GM19193 (cell line): ENCODE results near the gene TMEM45B.

Experiments
- POLR2A ChIP-seq: IDR thresholded peaks from 4 replicates; pipeline ENCODE4 v1.6.1; 2011; ENCODE audit not compliant: insufficient read depth, insufficient read length; ENCODE audit errors: extremely low read depth

Gene TMEM45B

DNA sequence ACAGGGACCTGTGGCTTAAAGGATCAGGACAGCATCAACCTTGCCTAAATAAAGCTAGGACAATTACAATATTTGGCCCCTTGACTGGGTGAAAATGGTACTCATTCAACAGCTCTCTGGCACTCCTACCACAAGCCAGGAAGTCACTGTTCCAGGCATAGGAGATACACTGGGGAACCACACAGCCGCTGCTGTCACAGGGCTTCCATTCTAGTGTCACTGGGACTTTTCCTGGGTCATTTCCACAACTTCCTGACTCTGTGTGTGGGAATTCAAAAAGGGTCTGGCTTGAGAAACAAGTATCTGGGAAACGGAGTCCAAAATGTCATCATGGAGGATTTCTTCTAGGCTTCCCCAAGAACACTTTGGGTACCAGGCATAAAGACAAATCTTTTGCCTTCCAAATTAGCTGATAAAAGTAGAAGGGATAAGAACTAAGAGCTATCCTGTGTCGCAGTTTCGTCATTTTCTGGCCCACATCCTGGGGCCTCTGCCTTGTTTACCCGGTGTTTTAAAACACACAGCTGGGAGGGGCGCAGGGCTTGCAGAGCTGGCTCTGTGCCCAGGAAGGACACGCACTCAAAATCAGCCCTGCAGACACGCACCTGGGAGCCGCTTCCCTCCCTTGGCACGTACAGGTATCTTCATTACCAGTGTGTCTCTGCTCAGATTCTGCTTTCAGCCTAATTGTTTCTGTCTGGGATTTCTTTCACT, 38.0 kb downstream of the TMEM45B start:
- no peak for TF ChIP-seq POLR2A

DNA sequence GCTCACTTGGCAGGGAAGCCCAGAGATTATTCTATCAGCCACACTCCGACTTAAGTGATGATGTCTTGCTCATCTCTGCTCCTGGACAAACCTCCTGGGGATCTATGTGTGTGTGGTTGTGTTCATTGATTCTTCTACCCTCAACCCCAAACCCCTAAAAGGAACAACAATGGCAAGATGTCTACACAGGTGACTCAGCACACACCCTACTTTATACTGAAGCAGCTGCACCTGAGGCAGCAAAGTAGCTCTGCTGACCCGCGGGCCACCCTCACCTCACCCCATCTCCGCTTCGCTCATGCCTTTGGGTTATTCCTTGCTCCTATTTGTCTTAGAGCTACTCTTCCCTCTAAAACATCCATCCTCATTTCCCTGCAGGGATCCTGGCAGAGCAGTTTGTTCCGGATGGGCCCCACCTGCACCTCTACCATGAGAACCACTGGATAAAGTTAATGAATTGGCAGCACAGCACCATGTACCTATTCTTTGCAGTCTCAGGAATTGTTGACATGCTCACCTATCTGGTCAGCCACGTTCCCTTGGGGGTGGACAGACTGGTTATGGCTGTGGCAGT, 38.7 kb downstream of the TMEM45B start:
- TF ChIP-seq POLR2A = no peak

DNA sequence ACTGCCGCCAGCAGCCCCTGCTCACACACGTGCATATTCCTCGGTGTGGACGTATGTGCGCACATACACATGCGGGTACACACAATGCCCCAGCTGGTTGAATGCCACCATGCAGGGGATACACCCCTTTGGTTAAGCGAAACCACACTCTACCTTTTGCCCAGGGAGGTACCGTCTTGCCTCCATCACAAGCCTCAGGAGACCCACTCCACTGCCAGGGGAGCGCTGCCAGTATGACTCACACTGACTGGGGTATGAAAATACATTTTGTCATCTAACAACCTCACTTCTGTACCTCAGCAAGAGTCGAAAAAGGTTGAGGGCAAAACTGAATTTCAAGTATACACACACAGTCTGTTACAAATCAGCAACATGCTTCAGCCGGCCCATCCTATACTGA, 39.4 kb downstream of the TMEM45B start:
- no peak for TF ChIP-seq POLR2A

DNA sequence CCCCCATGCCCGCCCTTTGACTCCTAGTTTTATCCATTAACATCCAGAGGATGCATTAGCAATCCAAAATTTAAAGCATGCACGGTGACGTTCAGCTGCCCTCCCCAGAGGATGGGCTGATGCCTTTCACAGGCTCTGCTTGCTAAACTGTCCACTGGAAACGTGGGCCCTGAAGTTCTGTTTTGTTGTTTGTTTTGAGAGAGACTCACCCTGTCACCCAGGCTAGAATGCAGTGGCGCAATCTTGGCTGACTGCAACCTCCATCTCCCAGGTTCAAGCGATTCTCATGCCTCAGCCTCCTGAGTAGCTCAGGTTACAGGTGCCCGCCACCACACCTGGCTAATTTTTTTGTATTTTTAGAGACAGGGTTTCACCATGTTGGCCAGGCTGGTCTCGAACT, 40.4 kb downstream of the TMEM45B start:
- TF ChIP-seq POLR2A = no peak

DNA sequence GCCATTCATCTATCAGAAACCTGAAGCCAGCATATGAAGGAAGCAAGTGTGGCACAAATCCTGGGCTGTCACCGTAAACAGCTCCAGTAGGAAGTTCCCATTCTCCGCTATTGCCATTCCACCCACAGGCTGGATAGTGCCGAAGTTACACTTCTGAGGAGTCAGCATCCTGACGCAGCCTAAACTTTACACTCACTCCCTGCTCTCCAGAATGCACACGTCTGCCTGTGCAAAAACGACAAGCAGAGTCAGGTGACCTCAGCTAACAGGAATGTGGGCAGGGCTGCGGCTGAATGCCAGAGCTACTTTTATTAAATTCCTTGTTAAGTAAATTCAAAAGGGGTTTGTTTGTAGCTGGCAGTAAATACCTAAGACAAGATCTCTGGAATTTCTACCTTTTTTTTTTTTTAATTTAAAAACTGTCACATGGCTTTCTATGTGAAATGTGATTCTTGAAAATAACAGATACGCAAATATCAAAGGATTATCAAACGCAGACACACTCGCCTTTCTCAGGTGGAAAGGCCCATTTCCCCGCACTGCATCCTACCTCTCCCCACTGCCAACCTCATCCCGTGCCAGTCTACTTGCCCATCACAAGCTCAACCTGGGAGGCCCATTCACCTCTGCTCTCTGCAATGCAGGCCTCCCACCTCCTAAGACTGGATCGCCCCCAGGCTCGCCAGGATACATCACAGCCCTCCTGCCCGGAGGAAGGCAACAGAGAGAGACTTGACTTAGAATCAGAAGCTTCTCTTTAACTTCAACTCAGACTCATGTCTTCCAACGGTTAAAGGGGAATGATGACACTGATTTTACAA, 46.3 kb downstream of the TMEM45B start:
- no peak for TF ChIP-seq POLR2A

DNA sequence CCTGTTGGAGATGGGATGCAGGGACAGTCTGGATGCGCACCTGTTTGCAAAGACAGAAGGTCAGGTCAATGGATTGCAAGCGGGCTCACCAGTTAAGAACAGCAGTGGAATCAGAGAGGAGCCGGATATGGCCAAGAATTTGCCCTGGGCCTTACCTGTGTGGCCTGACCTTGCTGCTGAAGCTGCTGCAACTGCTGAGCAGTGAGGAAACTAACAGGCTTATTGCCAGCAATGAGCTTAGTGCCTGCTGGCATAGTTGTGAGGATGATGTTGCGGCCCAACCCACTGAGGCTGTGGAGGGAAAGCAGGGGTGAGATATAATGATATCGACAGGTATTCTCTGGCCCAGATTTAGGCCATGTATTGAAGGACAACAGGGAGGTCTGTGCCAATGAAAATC, 49.2 kb downstream of the TMEM45B start:
- TF ChIP-seq POLR2A = no peak

DNA sequence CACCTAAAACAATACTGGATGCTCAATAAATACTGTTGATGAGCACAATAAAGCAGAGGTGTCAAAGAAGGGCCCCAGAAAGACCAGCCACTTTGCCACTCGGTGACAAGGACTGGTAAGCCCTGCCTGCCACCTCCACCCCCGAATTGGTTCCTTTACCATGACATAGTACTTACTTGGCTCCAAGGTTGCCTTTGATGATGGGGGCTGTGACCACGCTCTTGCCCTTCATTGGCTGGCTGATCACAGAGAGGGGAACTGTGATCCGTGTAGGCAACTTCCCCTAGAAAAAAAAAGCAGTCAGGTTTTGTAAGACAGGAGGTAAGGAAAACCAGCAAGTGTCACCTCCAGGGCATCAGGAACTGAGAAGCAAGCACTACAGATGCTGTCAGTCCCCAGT, 50.1 kb downstream of the TMEM45B start:
- no peak for TF ChIP-seq POLR2A

DNA sequence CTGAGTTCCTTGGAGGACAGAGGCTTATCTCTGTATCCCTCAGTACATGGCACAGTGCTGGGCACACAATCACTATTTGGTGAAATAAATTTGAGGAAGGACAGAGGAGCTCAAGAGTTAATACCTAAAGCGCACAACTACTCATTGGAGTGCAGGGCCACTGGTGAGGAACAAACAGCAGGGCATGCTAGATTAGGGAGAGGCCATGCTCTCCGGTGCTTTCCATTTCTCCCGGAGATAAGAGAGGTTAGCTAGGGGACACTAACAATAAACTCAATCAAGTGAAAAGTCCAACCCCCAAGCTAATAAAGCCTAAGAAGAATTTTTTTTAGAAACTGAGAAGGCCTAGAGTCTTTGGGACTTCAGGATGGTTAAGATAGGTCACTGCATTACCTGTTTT, 50.7 kb downstream of the TMEM45B start:
- no peak for TF ChIP-seq POLR2A

DNA sequence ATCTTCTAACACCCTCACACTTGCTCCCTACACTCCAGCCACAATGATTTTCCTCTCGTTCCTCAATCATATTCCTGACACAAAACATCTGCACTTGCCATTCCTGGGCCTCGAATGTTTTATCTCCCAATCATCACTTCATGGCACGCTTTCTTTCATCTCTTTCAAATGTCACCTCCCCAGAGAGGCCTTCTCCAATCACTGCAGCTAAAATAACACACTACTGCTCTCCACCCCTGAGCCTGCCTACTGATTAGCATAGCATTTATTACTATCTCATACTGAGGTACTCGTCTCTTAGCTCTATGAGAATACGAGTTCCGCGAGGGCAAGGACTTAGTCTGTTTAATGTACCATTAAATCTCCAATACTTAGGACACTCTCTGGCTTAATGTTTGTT, 56.3 kb downstream of the TMEM45B start:
- no peak for TF ChIP-seq POLR2A

DNA sequence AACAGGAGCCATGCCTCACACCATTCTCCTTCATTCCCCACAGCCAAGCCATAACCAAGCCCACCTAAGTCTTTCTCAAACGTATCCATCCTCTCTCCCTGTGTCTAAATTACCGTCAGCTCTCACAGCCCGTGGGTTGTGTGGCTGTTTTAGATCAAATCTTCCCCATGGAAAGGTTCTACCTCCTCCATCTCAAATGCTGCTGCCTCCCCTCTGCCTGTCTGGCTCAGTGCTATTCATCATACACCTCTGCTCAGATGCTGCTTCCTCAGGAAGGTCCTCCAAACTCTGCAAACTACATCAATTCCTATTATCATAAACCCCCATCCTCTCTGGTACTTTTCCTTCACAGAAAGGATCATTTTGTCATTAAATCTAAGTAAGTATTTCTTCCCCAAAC, 64.7 kb downstream of the TMEM45B start:
- TF ChIP-seq POLR2A = no peak

DNA sequence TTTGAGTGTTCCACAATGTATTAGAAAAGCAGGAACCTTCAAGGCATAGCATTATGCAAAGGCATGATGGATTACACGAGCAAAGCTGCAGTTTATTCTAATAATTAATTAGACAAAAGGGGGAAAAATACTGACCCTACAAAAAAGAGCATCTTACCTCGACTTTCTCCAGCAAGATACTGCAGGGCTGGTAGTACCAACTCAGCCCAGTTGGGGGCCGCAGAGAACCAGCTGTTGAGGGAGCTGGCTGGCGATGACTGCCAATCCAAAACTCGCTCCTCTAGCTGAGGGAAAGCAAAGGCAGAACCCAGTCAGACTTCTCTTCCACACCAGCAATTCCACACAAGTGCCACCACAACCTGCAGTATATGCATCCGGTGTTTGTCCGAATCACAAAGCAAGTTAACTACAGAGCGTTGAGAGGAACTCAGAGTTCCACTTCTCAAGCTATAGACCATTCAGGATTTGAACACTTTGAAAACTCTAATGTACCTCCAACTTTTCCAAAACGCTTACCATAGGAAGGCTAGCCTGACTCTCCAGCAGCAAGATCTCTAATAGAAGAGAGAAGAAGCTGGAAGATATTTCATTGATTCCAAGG, 66.0 kb downstream of the TMEM45B start:
- TF ChIP-seq POLR2A = no peak

DNA sequence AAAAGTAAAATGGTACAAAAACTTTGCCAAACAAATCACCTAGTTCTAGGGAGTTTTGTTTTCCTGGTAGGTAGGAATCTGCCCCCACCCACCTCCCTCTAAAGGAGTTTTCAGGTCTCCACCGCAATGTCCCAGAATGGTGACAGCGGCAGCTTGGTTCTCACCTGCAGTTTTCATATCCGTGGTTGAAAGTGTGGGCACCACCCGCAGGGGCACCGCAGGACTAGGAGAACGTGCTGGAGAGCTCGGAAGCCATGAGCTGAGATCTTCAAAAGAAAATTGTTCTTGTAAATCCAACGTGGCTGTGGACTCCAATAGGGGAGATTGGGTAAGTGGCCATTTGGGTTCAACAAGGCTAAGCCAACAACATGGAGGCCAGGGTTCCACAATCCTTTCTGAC, 68.9 kb downstream of the TMEM45B start:
- no peak for TF ChIP-seq POLR2A

DNA sequence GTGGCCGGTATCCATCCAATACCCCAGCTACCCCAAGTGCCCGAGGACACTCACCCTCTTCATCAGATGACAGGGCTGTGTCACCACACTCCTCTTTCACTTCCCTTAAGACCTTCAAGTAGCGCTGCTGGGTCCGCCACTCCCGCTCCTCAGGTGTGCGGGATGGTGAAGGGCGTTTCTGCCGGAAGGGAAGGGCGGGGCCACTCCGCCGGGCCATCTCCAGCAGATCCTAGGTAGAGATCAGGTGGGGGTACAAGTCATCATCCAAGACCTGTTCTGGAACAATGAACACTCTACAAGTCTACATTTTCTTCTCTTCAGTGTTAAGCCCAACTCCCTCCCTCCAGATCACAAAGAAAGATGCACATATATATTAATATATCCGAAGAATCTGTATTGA, 69.7 kb downstream of the TMEM45B start:
- TF ChIP-seq POLR2A = no peak

DNA sequence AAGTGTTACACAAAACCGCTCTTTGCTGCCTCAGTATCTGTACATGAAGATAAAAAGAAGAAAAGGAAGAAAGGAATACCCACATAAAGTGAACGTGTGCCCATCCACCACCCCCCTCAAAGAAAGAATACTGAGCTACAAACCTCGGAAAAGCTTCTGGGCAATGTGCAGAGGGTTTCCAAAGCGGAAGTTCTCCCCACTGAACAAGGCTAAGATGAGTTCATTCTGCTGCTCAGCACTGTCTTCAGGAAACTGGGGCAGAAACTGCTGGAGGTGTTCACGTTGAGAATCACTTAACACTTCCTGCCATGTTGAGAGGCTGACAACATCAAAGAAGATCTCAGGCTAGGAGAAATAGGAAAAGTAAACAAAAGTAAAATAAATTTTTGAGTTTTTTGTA, 72.8 kb downstream of the TMEM45B start:
- TF ChIP-seq POLR2A = no peak

DNA sequence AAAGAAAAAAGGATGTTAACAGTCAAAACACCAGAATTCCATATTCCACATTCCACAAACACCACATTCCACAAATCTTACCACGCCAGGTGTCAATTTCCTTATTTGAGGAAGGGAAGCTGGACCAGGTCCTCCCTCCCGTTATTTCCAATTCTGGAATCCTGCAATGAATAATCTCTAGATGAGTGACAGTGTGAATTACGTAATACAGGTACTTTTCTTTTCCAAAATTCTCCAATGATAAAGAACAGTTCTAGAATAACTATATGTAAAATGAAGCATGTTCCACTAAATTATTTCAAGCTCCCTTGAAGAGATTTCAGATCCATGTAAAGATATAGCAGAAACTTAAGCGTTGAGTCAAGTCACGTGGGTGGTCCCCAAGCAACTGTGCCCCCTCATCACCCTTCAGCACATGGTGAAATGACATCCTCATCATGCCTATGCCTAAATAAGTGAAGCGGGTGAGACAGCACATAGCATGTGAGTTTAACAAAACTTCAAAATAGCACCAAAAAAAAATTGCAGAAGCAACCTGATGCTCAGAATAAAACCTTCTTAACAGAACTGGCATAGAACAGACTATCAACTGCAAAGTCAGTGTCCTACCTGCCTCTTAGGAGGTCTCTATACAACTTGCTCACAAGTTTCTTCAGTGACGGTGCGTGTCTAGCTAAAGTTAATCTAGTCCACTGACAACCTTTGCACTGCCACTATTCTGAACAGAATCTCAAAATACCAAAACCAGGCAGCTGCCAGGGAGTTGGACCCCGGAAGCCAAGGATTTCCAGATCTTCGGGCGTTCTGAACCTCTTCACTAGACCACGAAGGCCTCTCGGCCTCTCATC, 78.9 kb downstream of the TMEM45B start:
- TF ChIP-seq POLR2A = no peak
